HG03521 (cell line): Measurements from ENCODE around the gene BPIFB4.
"Not testable (repeated sequence)": the region's sequence is repeated elsewhere in the genome, so short reads cannot be mapped to it uniquely, and the experiment has no call there.

Experiments used
- ATAC-seq: cut with Tn5 transposase; IDR thresholded peaks from one replicate; pipeline ENCODE4 v1.9.1; 2021; ENCODE audit warnings: mild to moderate bottlenecking, moderate library complexity; ENCODE audit not compliant: unreplicated experiment

Gene BPIFB4

GRCh38 chr20:33112547-33113386, 33.3 kb downstream of the BPIFB4 start:
- ATAC-seq, result no peak

- no peak for ATAC-seq
These were observed 34.0 kb downstream of the BPIFB4 start for GRCh38 chr20:33113387-33113908.

- not testable (repeated sequence) for ATAC-seq
These were observed 36.1 kb downstream of the BPIFB4 start for GRCh38 chr20:33115501-33115900.

GRCh38 chr20:33119725-33120720, 40.6 kb downstream of the BPIFB4 start:
- ATAC-seq, result no peak

GRCh38 chr20:33120934-33121333, 41.5 kb downstream of the BPIFB4 start:
- no peak for ATAC-seq

GRCh38 chr20:33122297-33122696, 42.9 kb downstream of the BPIFB4 start:
- not testable (repeated sequence) for ATAC-seq

- no peak for ATAC-seq
These were observed 44.8 kb downstream of the BPIFB4 start for GRCh38 chr20:33124261-33124660.

- no peak for ATAC-seq
These were observed 45.6 kb downstream of the BPIFB4 start for GRCh38 chr20:33124994-33125393.

GRCh38 chr20:33125983-33126382, 46.5 kb downstream of the BPIFB4 start:
- no peak for ATAC-seq

GRCh38 chr20:33127422-33128097, 48.1 kb downstream of the BPIFB4 start:
- ATAC-seq, result no peak

- no peak for ATAC-seq
These were observed 51.2 kb downstream of the BPIFB4 start for GRCh38 chr20:33130568-33131061.

- ATAC-seq, result no peak
These were observed 52.6 kb downstream of the BPIFB4 start for GRCh38 chr20:33131949-33132473.

- ATAC-seq, result no peak
These were observed 53.3 kb downstream of the BPIFB4 start for GRCh38 chr20:33132513-33133372.

GRCh38 chr20:33133373-33133941, 54.0 kb downstream of the BPIFB4 start:
- ATAC-seq, result no peak

- no peak for ATAC-seq
These were observed 57.8 kb downstream of the BPIFB4 start for GRCh38 chr20:33137195-33137594.

GRCh38 chr20:33139467-33139866, 60.0 kb downstream of the BPIFB4 start:
- no peak for ATAC-seq

GRCh38 chr20:33145521-33145920, 66.1 kb downstream of the BPIFB4 start:
- ATAC-seq, result no peak

GRCh38 chr20:33147299-33147698, 67.9 kb downstream of the BPIFB4 start:
- ATAC-seq, result no peak

- no peak for ATAC-seq
These were observed 68.6 kb downstream of the BPIFB4 start for GRCh38 chr20:33148040-33148439.
